ENCODE data around the gene GREB1L.

- TF ChIP-seq, protein P1, sequence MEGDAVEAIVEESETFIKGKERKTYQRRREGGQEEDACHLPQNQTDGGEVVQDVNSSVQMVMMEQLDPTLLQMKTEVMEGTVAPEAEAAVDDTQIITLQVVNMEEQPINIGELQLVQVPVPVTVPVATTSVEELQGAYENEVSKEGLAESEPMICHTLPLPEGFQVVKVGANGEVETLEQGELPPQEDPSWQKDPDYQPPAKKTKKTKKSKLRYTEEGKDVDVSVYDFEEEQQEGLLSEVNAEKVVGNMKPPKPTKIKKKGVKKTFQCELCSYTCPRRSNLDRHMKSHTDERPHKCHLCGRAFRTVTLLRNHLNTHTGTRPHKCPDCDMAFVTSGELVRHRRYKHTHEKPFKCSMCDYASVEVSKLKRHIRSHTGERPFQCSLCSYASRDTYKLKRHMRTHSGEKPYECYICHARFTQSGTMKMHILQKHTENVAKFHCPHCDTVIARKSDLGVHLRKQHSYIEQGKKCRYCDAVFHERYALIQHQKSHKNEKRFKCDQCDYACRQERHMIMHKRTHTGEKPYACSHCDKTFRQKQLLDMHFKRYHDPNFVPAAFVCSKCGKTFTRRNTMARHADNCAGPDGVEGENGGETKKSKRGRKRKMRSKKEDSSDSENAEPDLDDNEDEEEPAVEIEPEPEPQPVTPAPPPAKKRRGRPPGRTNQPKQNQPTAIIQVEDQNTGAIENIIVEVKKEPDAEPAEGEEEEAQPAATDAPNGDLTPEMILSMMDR (IDR thresholded peaks at IDR 0.05; ENCODE audit: low read length), result no peak
- no peak for TF ChIP-seq EZH2 (IDR thresholded peaks at IDR 0.05; ENCODE audit: borderline replicate concordance, low read length)
These were observed 296.2 kb downstream of the GREB1L start for GRCh38 chr18:21538230-21538629.
